ENCODE data around the gene AADAT. TPM values are rescaled to one million over a fixed set of nuclear protein-coding genes. Genes with fewer than 3 reads are reported as not detected.

The AADAT gene
- total RNA-seq, 2 donors from 2014 or later = 4.4 to 5.3 TPM

DNA sequence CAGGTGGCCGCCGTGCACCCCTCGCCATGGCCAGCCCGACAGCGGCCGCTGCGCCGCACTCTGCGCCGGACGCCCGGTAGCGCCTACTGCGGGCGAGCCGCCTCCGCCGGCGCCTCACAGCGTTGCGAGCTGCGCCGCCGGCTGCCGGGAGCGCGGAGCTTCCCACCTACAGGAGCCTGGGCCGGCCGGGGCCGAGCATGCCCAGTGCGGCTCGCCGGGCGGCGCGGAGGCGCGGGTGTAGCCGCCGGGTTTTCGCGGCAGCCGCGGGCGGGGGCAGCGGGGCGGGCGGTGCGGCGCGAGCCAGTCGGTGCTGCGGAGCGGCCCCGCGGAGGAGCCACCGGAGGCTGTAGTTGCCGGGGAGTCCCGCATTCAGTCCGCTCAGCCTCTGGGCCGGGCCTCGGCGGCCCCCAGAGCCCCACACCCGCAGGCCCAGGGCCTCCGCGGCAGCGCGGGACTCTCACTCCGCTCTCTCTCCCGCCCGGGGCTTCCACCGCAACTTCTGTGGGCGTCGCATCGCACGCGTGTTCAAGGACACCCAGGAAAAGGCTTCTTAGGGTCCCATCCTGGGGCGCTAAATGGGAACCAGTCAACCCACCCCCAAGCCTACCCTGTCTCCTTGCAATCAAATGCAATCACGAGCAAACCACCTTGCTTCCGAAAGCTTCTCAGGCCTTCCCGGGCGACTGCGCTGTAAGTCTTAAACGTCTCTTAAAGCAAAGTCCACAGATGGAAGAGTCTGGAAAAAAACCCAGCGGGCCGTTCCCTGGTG, 63.3 kb downstream of the AADAT start, which contains the start of gene MFAP3L:
MFAP3L (minus strand) TSS at position 143 of the 769 bp plus-strand sequence. CDS start 20,518 bp downstream, outside the sequence.
- TF ChIP-seq POLR2A (IDR thresholded peaks at IDR 0.05) (peak; percentile 54 to 71 (median 68)), CTCF (IDR thresholded peaks at IDR 0.05) (peak in 1 of 7 experiments; percentile 33)
- H3K27ac ChIP-seq = peak within 1 kb of the TSS; percentile 78 to 93 (median 88)
- H3K9me3 ChIP-seq = no peaks in the 10 kb centered on the region
- H3K27me3 ChIP-seq = no peaks in the 10 kb centered on the region
- peak; percentile 91 for ATAC-seq
- H3K36me3 ChIP-seq (replicated peaks in 1 of 2; ENCODE audit: insufficient read depth in 1 of 2, low read depth in 2 of 2) = no peaks in the 10 kb centered on the region
- WGBS, 2 donors = 1% methylated on average over 9 to 70 of the region's 86 CpGs
- peaks cover 6% of the 10 kb centered on the region for H3K4me1 ChIP-seq
- peak; percentile 88 to 92 (median 90) for DNase-seq
- peak within 1 kb of the TSS; percentile 53 to 92 for H3K4me3 ChIP-seq
- intact Hi-C loops (cut with DNase I) = no loop called here

DNA sequence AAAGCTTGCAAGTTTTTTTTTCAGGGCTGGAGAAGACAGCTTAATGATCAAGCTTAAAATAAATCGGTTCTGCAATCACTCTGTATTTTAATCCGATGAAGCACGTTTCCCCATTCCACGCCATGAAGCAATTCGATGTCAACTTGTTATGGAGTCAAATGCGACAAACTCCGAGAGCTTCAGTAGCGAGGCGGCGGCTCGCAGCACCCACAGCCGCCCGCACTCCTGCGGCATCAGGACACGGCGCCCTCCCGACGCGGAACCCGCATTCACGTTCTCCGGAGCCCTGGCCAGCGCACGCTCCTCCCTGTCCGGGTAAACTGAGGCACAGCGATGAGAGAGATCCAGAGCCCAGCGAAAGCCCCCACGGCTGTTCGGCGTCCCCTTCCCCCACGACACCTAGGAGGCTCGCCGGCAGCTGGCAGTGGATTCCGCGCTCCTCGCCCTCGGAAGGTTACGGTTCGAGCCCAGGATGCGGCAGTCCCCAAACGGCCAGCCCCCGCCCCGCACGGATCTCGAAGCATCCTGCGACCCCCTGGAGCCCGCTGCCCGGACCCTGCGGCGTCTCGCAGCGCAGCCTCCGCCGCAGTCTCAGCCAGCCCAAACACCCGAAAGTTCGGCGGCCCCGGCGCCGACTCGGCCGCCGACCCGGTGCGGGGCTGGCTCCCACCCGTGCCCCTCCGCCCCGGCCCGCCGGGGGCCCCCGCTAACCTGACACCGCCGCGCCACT, 64.1 kb downstream of the AADAT start:
- intact Hi-C loops (cut with DNase I) = no loop called here
- peak overlapping the region in 2 of 4 donors; percentile 63 to 85 for H3K27ac ChIP-seq

DNA sequence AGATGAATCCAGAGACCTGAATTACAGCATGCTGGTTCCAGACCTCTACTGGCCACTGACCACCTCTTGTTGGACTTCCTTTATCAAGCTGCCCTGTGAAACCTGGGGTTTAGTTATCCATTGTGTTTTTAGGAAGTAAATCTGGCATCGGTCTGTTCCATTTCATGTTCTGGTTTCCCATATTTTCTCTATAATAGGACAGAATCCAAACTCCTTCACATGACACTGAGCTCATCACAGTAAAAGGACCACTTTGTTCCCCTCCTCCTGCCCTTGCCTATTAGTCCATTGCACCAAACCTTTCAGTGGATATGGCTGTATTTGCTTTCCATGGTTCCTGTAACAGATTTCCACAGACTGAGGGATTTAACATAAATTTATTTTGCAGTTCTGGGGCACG, 67.5 kb downstream of the AADAT start:
- Histone ChIP-seq H3K27ac (no peak overlapping the region), H3K36me3 (replicated peaks in 1 of 2; ENCODE audit: insufficient read depth in 1 of 2, low read depth in 2 of 2) (no peaks in the 10 kb centered on the region), H3K4me1 (peaks cover under 1% of the 10 kb centered on the region), H3K27me3 (no peaks in the 10 kb centered on the region), H3K4me3 (no peak overlapping the region), H3K9me3 (no peaks in the 10 kb centered on the region)
- intact Hi-C loops (cut with DNase I) = no loop called here
- ATAC-seq (no peak), DNase-seq (no peak)
- no peak for TF ChIP-seq CTCF (IDR thresholded peaks at IDR 0.05)
- TF ChIP-seq POLR2A (IDR thresholded peaks at IDR 0.05) = no peak
- 83 to 92% methylated on average over 2 of the region's 2 CpGs for WGBS, 2 donors

More for the DNA sequence above, 64.1 kb downstream of the AADAT start:
- TF ChIP-seq POLR2A (IDR thresholded peaks at IDR 0.05) (peak in 1 of 3 donors; percentile 12), CTCF (IDR thresholded peaks at IDR 0.05) (no peak)
- peaks cover 6% of the 10 kb centered on the region for H3K4me1 ChIP-seq
- 4 to 10% methylated on average over 10 to 67 of the region's 74 CpGs for WGBS, 2 donors
- ATAC-seq = no peak
- H3K27me3 ChIP-seq = no peaks in the 10 kb centered on the region
- no peaks in the 10 kb centered on the region for H3K9me3 ChIP-seq
- H3K36me3 ChIP-seq (replicated peaks in 1 of 2; ENCODE audit: insufficient read depth in 1 of 2, low read depth in 2 of 2) = no peaks in the 10 kb centered on the region
- peak overlapping the region; percentile 53 to 92 for H3K4me3 ChIP-seq
- DNase-seq = peak in 3 of 4 donors; percentile 13 to 38 (median 33)

DNA sequence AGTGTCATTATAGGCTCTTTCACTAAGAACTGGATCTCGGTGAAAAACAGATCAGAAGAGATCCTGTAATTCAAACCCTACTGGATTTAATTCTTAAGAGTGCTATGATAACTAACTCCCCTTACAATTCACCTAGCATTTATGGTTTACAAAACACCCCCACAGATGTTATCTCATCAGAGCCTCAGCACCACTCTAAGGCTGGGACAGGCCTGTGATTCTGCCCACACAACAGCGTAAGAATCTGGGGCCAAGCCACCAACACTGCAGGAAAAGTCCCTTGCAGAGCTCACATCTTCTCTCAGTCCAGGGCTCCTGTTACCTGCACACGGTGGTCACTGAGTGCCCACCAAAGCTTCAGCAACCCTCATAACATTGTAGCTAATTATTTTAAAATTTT, 72.5 kb downstream of the AADAT start:
- no peak overlapping the region for H3K4me3 ChIP-seq
- H3K36me3 ChIP-seq (replicated peaks in 1 of 2; ENCODE audit: insufficient read depth in 1 of 2, low read depth in 2 of 2) = no peaks in the 10 kb centered on the region
- no peaks in the 10 kb centered on the region for H3K9me3 ChIP-seq
- ATAC-seq = no peak
- no peak overlapping the region for H3K27ac ChIP-seq
- no peaks in the 10 kb centered on the region for H3K4me1 ChIP-seq
- WGBS, 2 donors = 62 to 71% methylated on average over 3 of the region's 3 CpGs
- intact Hi-C loops (cut with DNase I) = no loop called here
- no peaks in the 10 kb centered on the region for H3K27me3 ChIP-seq
- no peak for TF ChIP-seq CTCF (IDR thresholded peaks at IDR 0.05)
- no peak for TF ChIP-seq POLR2A (IDR thresholded peaks at IDR 0.05)
- DNase-seq = no peak

Measured in body of pancreas (tissue), 4 donors.